GM18526 (cell line): ENCODE measurements around the gene ZAP70.

ENCODE experiments used
- POLR2A ChIP-seq: IDR thresholded peaks from 3 replicates; pipeline ENCODE4 v1.6.1; 2011; ENCODE audit not compliant: insufficient read length; ENCODE audit errors: extremely low read depth

Gene ZAP70

GRCh38 chr2:97734061-97735051, 21.0 kb downstream of the ZAP70 start:
- TF ChIP-seq POLR2A, result no peak

GRCh38 chr2:97735161-97735561, 21.8 kb downstream of the ZAP70 start:
- TF ChIP-seq POLR2A, result no peak

GRCh38 chr2:97736185-97736584, 22.8 kb downstream of the ZAP70 start:
- no peak for TF ChIP-seq POLR2A

GRCh38 chr2:97736608-97737330, 23.4 kb downstream of the ZAP70 start:
- TF ChIP-seq POLR2A, result no peak

DNA sequence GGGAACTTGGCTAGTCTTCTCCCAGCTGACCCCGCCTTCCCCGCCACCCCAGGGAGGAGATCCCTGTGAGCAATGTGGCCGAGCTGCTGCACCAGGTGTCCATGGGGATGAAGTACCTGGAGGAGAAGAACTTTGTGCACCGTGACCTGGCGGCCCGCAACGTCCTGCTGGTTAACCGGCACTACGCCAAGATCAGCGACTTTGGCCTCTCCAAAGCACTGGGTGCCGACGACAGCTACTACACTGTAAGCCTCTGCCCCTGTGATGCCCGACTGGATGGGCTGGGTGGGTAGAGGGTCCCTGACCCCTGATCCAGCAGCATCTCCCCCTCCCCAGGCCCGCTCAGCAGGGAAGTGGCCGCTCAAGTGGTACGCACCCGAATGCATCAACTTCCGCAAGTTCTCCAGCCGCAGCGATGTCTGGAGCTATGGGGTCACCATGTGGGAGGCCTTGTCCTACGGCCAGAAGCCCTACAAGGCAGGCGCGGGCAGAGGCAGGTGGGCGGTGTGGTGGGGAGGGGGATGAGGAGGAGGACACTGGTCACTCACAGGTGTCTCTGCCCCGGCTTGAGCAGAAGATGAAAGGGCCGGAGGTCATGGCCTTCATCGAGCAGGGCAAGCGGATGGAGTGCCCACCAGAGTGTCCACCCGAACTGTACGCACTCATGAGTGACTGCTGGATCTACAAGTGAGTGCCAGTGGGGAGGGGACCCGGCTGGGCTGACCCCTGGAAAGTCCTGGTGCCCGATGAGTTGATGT, 24.2 kb downstream of the ZAP70 start:
- TF ChIP-seq POLR2A, result no peak

GRCh38 chr2:97738179-97739019, 25.0 kb downstream of the ZAP70 start:
- TF ChIP-seq POLR2A, result no peak

DNA sequence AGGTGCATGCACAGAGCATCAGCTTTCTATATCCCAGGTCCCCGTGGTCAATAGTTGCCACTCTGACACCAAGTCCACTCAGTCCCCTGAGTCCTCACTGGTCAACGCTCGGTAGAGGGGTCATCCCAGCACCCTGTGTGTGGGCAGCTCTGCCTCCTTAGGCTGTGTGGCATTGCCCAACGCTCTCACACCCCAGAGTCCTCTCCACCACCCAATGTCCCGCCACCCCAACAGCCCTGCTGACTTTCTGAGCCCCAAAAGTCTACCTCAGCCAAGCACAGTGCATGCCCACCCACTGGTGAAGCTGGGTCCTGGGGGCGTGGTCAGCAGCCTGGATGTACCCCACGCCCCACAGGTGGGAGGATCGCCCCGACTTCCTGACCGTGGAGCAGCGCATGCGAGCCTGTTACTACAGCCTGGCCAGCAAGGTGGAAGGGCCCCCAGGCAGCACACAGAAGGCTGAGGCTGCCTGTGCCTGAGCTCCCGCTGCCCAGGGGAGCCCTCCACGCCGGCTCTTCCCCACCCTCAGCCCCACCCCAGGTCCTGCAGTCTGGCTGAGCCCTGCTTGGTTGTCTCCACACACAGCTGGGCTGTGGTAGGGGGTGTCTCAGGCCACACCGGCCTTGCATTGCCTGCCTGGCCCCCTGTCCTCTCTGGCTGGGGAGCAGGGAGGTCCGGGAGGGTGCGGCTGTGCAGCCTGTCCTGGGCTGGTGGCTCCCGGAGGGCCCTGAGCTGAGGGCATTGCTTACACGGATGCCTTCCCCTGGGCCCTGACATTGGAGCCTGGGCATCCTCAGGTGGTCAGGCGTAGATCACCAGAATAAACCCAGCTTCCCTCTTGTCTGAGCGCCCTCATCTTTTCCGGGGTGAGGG, 25.9 kb downstream of the ZAP70 start:
- no peak for TF ChIP-seq POLR2A

GRCh38 chr2:97739893-97740245, 26.5 kb downstream of the ZAP70 start:
- no peak for TF ChIP-seq POLR2A

DNA sequence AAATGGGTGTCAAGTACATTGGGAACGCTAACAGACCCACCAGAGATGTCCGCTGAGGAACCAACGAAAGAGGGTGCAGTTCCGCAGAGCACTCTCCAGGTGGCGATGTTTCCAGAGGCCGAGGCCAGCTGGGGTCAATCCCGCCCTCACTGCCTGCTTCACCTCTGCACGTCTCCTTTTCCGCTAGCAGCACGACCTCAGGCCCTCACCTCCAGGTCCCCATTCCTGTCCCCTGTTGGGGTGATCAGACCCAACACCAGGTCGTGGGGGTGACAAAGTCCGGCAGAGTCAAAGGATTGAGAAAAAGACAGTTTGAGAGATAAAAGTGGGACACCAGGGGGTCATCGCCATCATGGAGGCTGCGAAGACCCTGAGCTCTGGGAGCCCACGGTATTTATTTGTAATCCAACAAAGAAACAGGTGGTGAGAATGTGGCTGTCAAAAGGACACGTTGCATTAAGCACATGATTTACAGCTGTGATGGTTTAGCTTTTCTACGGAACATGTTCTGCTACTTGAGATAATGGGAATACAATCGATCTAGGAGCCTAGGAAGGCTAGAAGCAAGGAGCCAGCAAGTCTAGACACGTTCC, 27.3 kb downstream of the ZAP70 start:
- TF ChIP-seq POLR2A, result no peak

DNA sequence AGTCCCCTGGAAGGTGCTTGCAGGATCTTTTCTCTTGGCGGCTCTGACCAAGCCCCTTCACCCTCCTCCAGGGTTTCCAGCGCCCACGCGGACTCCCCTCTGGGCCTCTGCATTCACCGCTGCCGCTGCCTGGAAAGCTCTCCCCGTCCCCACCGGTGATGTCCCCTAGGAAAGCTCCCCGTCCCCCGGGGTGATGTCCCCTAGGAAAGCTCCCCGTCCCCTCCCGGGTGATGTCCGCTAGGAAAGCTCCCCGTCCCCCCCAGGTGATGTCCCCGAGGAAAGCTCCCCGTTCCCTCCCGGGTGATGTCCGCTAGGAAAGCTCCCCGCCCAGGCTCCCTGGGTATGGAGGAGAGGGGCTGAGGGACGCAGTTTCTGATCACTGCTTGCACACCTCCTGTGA, 27.9 kb downstream of the ZAP70 start:
- no peak for TF ChIP-seq POLR2A

DNA sequence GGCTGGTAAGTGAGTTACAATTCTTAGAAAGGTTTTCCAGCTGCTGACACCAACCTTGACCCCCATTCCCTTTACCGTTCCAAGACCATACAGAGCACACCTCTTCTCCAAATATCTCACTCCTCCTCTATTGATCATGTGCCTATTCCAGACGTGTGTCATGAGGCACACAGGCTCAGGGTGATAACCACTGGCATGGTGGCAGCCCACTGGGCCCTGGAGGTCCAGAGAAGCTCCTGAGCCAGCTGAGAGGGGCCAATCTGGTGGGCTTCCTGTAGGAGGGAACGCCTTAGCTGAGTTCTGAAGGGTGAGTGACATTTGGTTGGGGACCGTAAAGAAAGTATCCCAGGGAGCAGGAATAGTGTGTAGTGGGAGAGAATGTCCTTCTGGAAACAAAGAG, 28.3 kb downstream of the ZAP70 start:
- no peak for TF ChIP-seq POLR2A

DNA sequence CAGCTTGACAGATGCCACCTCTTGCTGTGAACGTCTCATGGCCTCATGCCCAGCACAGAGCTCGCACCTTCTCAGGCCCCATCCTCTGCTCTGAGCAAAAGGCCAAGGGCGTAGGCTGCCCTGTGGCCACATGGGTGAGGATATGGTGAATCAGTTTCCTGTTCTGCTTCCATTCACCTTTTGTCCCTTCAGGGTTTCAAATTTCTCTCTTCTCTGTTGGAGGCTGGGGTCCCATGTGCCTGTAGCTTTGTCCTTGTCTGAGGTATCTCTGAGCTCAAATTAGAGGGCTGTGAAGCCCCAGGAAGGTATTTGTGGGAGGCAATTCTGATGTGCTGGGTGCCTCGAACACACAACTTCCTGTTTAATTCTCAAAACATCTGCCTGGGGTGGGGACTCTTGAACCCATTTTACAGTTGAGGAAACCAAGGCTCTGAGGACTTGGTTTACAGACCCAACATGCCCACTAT, 29.0 kb downstream of the ZAP70 start:
- no peak for TF ChIP-seq POLR2A

GRCh38 chr2:97743913-97744312, 30.5 kb downstream of the ZAP70 start:
- TF ChIP-seq POLR2A, result no peak

- no peak for TF ChIP-seq POLR2A
These were observed 32.2 kb downstream of the ZAP70 start for GRCh38 chr2:97745474-97746174.
